Measurements from ENCODE around the gene APOBEC3F. TPM values are rescaled to one million over a fixed set of nuclear protein-coding genes. Genes with fewer than 3 reads are reported as not detected.
"Not testable (repeated sequence)": the region's sequence is repeated elsewhere in the genome, so short reads cannot be mapped to it uniquely, and the experiment has no call there.

Gene APOBEC3F
- total RNA-seq, 2 donors from 2014 or later: 16.2 to 24.2 TPM

DNA sequence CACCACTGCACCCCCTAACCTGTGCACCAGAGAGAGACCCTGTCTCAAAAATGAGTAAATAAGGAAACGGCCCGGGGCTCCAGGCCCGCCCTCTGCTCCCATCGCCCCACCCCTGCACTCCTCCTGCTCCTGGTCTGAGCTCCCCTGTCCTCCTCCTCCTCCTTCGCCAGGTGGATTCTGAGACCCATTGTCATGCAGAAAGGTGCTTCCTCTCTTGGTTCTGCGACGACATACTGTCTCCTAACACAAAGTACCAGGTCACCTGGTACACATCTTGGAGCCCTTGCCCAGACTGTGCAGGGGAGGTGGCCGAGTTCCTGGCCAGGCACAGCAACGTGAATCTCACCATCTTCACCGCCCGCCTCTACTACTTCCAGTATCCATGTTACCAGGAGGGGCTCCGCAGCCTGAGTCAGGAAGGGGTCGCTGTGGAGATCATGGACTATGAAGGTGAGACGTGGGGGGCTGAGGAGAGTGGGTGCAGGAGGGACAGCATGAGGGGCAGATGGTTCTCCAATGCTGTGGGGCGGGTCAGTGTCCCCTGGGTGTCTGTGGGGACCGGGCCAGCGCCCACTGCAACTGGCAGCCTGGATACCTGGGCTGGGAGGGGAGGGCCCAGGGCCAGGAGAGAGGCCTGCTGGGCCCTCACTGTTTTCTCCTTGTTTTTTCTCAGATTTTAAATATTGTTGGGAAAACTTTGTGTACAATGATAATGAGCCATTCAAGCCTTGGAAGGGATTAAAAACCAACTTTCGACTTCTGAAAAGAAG, 22.9 kb upstream of the APOBEC3F start:
- peaks cover 2% of the 10 kb centered on the region for H3K36me3 Mint-ChIP-seq (ENCODE audit: low read depth)
- peaks cover 7% of the 10 kb centered on the region for H3K4me1 ChIP-seq (ENCODE audit: control insufficient read depth, insufficient read depth, low read length)
- peak; percentile 88 for DNase-seq
- WGBS, 2 experiments (ENCODE audit: insufficient coverage in 1 of 2, insufficient read length in 1 of 2): 68 to 72% methylated on average over 5 to 18 of the region's 18 CpGs
- no peaks in the 10 kb centered on the region for H3K27me3 Mint-ChIP-seq (ENCODE audit: insufficient read depth)
- H3K4me3 ChIP-seq (ENCODE audit: low read length): no peak overlapping the region
- no peak overlapping the region for H3K27ac ChIP-seq (ENCODE audit: low read depth, low read length)
- peaks cover 3% of the 10 kb centered on the region for H3K36me3 ChIP-seq (ENCODE audit: control insufficient read depth, insufficient read depth, low read length)
- H3K4me3 Mint-ChIP-seq: peak overlapping the region; percentile 52
- H3K27ac Mint-ChIP-seq: peak overlapping the region; percentile 85
- no peak overlapping the region for H3K9ac ChIP-seq (ENCODE audit: extremely low read depth, low read length, poor library complexity, severe bottlenecking)
- TF ChIP-seq, protein P1, sequence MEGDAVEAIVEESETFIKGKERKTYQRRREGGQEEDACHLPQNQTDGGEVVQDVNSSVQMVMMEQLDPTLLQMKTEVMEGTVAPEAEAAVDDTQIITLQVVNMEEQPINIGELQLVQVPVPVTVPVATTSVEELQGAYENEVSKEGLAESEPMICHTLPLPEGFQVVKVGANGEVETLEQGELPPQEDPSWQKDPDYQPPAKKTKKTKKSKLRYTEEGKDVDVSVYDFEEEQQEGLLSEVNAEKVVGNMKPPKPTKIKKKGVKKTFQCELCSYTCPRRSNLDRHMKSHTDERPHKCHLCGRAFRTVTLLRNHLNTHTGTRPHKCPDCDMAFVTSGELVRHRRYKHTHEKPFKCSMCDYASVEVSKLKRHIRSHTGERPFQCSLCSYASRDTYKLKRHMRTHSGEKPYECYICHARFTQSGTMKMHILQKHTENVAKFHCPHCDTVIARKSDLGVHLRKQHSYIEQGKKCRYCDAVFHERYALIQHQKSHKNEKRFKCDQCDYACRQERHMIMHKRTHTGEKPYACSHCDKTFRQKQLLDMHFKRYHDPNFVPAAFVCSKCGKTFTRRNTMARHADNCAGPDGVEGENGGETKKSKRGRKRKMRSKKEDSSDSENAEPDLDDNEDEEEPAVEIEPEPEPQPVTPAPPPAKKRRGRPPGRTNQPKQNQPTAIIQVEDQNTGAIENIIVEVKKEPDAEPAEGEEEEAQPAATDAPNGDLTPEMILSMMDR (conservative IDR thresholded peaks at IDR 0.05): peak; percentile 59
- no peaks in the 10 kb centered on the region for H3K9me3 ChIP-seq (ENCODE audit: control insufficient read depth, low read length)
- peaks cover 53% of the 10 kb centered on the region for H3K4me1 Mint-ChIP-seq
- no peaks in the 10 kb centered on the region for H3K9me3 Mint-ChIP-seq
- H3K27me3 ChIP-seq (ENCODE audit: control insufficient read depth, insufficient read depth, low read length, poor library complexity, severe bottlenecking): no peaks in the 10 kb centered on the region

DNA sequence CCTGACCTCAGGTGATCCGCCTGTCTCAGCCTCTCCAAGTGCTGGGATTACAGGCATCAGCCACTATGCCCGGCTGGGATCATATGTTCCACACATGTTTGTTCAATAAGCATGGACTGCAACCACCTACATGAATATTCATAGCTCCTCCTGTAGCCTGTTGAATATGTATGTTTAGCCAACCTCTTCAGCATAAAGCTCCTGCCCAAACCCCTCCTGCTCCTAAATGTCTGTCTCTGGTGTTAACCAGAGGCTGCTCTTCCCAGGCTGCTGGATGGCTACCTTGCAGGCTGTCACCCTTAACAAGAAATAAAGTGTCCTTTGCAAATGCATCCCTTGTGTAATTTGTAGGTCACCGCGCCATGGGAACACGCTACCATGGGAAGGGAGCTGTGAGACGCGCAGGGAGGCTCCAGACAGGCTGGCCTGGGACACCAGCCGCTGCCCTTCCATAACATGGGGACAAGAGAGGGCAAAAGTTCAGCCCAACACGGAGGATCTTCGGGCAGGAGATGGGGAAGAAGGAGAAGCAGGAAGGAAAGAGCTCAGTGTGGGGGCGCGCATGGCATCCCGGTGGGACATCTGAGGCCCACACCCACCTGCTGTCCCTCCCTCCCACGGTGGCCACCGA, 20.5 kb upstream of the APOBEC3F start:
- not testable (repeated sequence) for H3K9me3 ChIP-seq (ENCODE audit: control insufficient read depth, low read length); H3K9me3 Mint-ChIP-seq; H3K27me3 ChIP-seq (ENCODE audit: control insufficient read depth, insufficient read depth, low read length, poor library complexity, severe bottlenecking); H3K27me3 Mint-ChIP-seq (ENCODE audit: insufficient read depth); H3K4me1 ChIP-seq (ENCODE audit: control insufficient read depth, insufficient read depth, low read length); H3K9ac ChIP-seq (ENCODE audit: extremely low read depth, low read length, poor library complexity, severe bottlenecking)
- Mint-ChIP-seq H3K27ac (peak overlapping the region; percentile 90), H3K4me1 (peaks cover 37% of the 10 kb centered on the region), H3K4me3 (peak overlapping the region; percentile 51), H3K36me3 (ENCODE audit: low read depth) (peaks cover 15% of the 10 kb centered on the region)
- DNase-seq: peak; percentile 72
- peak overlapping the region; percentile 69 for H3K4me3 ChIP-seq (ENCODE audit: low read length)
- peaks cover 14% of the 10 kb centered on the region for H3K36me3 ChIP-seq (ENCODE audit: control insufficient read depth, insufficient read depth, low read length)
- peak overlapping the region; percentile 47 for H3K27ac ChIP-seq (ENCODE audit: low read depth, low read length)
- WGBS, 2 experiments (ENCODE audit: insufficient coverage in 1 of 2, insufficient read length in 1 of 2): 42 to 65% methylated on average over 7 to 14 of the region's 15 CpGs

DNA sequence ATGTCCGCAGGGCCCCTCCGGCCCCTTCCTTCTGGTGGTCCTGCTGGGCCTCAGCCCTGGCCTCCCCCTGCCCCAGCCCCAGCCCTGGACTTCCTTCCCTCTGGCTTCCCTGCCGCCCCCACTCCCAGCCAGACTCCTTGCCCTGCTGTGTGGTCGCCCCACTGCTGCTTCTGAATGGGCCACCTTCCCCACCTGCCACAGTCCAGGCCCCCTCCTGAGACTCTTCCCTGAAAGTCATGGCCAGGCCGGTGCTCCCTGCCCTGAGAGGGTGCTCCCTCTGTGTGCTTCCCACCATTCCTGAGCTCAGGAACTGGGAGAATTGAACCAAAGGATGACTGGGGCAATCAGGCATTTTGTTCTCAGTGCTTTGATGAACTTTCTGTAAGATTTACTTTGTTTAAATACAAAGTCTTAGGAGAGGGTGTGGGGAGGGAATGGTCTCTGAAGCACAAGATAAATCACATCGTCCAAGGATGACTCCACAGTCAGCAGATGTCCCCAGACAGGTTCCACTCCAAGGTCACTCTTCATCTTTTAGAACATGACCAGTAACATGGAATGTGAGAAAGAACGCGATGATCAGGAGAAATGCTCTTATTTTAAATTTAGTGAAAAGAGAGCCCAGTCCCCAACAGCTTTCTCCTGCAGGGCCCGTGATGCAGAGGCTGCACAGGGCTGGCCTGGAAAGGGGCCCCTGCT, 19.0 kb upstream of the APOBEC3F start:
- no peak for DNase-seq
- WGBS, 2 experiments (ENCODE audit: insufficient coverage in 1 of 2, insufficient read length in 1 of 2): 77 to 79% methylated on average over 4 to 9 of the region's 9 CpGs

More for the DNA sequence above, 19.0 kb upstream of the APOBEC3F start:
- H3K9me3 Mint-ChIP-seq: no peaks in the 10 kb centered on the region
- Histone ChIP-seq H3K9me3 (ENCODE audit: control insufficient read depth, low read length) (no peaks in the 10 kb centered on the region), H3K4me3 (ENCODE audit: low read length) (peak overlapping the region; percentile 88), H3K4me1 (ENCODE audit: control insufficient read depth, insufficient read depth, low read length) (peaks cover 3% of the 10 kb centered on the region), H3K9ac (ENCODE audit: extremely low read depth, low read length, poor library complexity, severe bottlenecking) (peak overlapping the region; percentile 41), H3K27ac (ENCODE audit: low read depth, low read length) (no peak overlapping the region), H3K27me3 (ENCODE audit: control insufficient read depth, insufficient read depth, low read length, poor library complexity, severe bottlenecking) (no peaks in the 10 kb centered on the region), H3K36me3 (ENCODE audit: control insufficient read depth, insufficient read depth, low read length) (peaks cover 17% of the 10 kb centered on the region)
- no peaks in the 10 kb centered on the region for H3K27me3 Mint-ChIP-seq (ENCODE audit: insufficient read depth)
- peak overlapping the region; percentile 71 for H3K27ac Mint-ChIP-seq
- H3K36me3 Mint-ChIP-seq (ENCODE audit: low read depth): peaks cover 15% of the 10 kb centered on the region
- TF ChIP-seq, protein P1 (conservative IDR thresholded peaks at IDR 0.05): no peak
- peak overlapping the region; percentile 51 for H3K4me3 Mint-ChIP-seq
- H3K4me1 Mint-ChIP-seq: peaks cover 40% of the 10 kb centered on the region

Data from endodermal cell (in vitro differentiated cells).